Lung (tissue), 12 donors: ENCODE results near the gene CLGN. TPM values are rescaled to one million over a fixed set of nuclear protein-coding genes. Genes with fewer than 3 reads are reported as not detected.

Experiments used
- ATAC-seq: fragments of 200-7000 bp; cut with Tn5 transposase; one replicate; pipeline ENCODE4 v1.9.1; 2020; ENCODE audit warnings: moderate number of reproducible peaks; ENCODE audit not compliant: insufficient read depth, low FRiP score
- DNase-seq, 3 donors: peaks; one replicate each; pipeline ENCODE4 v3.0.0-alpha.2; 2013 to 2017
- H3K27ac ChIP-seq, 2 donors: one replicate each; pipeline ENCODE4 v1.5.1; 2013; ENCODE audit warnings: mild to moderate bottlenecking in 2 of 2, moderate library complexity in 2 of 2, control low read depth in 1 of 2, inconsistent platforms in 1 of 2, low read depth in 1 of 2, low read length in 1 of 2
- H3K27me3 ChIP-seq, 3 donors: one replicate each; pipeline ENCODE4 v1.5.1; 2013; ENCODE audit warnings: low read length in 2 of 3; ENCODE audit not compliant: control insufficient read depth in 3 of 3, insufficient read depth in 3 of 3
- H3K36me3 ChIP-seq, 4 donors: one replicate each; pipeline ENCODE4 v1.5.1; 2013; ENCODE audit warnings: low read length in 4 of 4, mild to moderate bottlenecking in 1 of 4, moderate library complexity in 1 of 4; ENCODE audit not compliant: control insufficient read depth in 4 of 4, insufficient read depth in 4 of 4
- H3K4me1 ChIP-seq, 5 donors: one replicate each; pipeline ENCODE4 v1.5.1; 2013; ENCODE audit warnings: low read length in 5 of 5, mild to moderate bottlenecking in 2 of 5, moderate library complexity in 1 of 5; ENCODE audit not compliant: control insufficient read depth in 5 of 5, insufficient read depth in 5 of 5
- H3K4me3 ChIP-seq: one replicate; pipeline ENCODE4 v1.5.1; 2013; ENCODE audit warnings: mild to moderate bottlenecking, control low read depth, moderate library complexity
- H3K9ac ChIP-seq, 2 donors: one replicate each; pipeline ENCODE4 v1.5.1; 2013; ENCODE audit warnings: low read length in 2 of 2, control low read depth in 1 of 2; ENCODE audit not compliant: insufficient read depth in 1 of 2
- H3K9me3 ChIP-seq, 4 donors: one replicate each; pipeline ENCODE4 v1.5.1; 2013; ENCODE audit warnings: low read length in 3 of 4, mild to moderate bottlenecking in 1 of 4, moderate library complexity in 1 of 4; ENCODE audit not compliant: control insufficient read depth in 4 of 4, insufficient read depth in 3 of 4
- CTCF ChIP-seq: IDR thresholded peaks from 2 replicates; pipeline ENCODE4 v1.5.1; 2012; ENCODE audit warnings: mild to moderate bottlenecking; ENCODE audit errors: control extremely low read depth, extremely low read depth
- WGBS, 2 donors: extraction: QIAGEN DNeasy Blood & Tissue Kit; methylation state at CpG; one replicate each; pipeline ENCODE4 v1.1.7; 2013; 5-methylcytosine and 5-hydroxymethylcytosine counted together
- polyA plus RNA-seq, 2 donors: library from polyadenylated mRNA; stranded (reverse); fragments of 200-250 nt; gene quantifications; one replicate each; pipeline ENCODE4 v1.2.1, GENCODE V29; 2013
- total RNA-seq, 2 donors: library from RNA; depleted of rRNA in 1 of 2; stranded (reverse); fragments of >200 nt in 1 of 2; gene quantifications; one replicate each; pipeline ENCODE4 v1.2.1, GENCODE V29; 2014 to 2021
- donor health status: control.
- donor health status: control.
- donor health status: Bipolar disorder and iron deficiency.
- donor health status: healthy.
- donor health status: DM: yes; HTN: yes; CAD: no.

Gene CLGN
- total and polyA plus RNA-seq, 4 donors, result 0.87 to 3.4 (median 2.1) TPM

GRCh38 chr4:140344621-140345020 is 82.8 kb downstream of the CLGN start:
- no peaks in the 10 kb centered on the region for H3K36me3 ChIP-seq
- no peak overlapping the region for H3K9ac ChIP-seq
- no peak for DNase-seq

GRCh38 chr4:140344101-140344500 is 83.3 kb downstream of the CLGN start:
- TF ChIP-seq CTCF, result no peak
- Histone ChIP-seq H3K4me3 (no peak overlapping the region), H3K9me3 (no peaks in the 10 kb centered on the region), H3K27ac (no peak overlapping the region), H3K9ac (peak overlapping the region in 1 of 2 donors; percentile 0), H3K36me3 (no peaks in the 10 kb centered on the region), H3K27me3 (no peaks in the 10 kb centered on the region), H3K4me1 (peaks cover 0 to 10% (median 6%) of the 10 kb centered on the region in 5 donors)
- WGBS, 2 donors, result 80 to 83% methylated on average over 3 of the region's 3 CpGs
- ATAC-seq, result peak; percentile 49
- peak in 1 of 3 donors; percentile 36 for DNase-seq

More at GRCh38 chr4:140344621-140345020, 82.8 kb downstream of the CLGN start:
- no peak overlapping the region for H3K27ac ChIP-seq
- no peaks in the 10 kb centered on the region for H3K9me3 ChIP-seq
- no peak for ATAC-seq
- no peaks in the 10 kb centered on the region for H3K27me3 ChIP-seq
- no peak overlapping the region for H3K4me3 ChIP-seq
- 92 to 95% methylated on average over 9 of the region's 9 CpGs for WGBS, 2 donors
- TF ChIP-seq CTCF, result no peak
- peaks cover 0 to 10% (median 6%) of the 10 kb centered on the region in 5 donors for H3K4me1 ChIP-seq

- peak; percentile 78 to 91 (median 80) for DNase-seq
- H3K9me3 ChIP-seq, result no peaks in the 10 kb centered on the region
- H3K27me3 ChIP-seq, result no peaks in the 10 kb centered on the region
- H3K4me3 ChIP-seq, result no peak overlapping the region
- peaks cover 0 to 10% (median 6%) of the 10 kb centered on the region in 5 donors for H3K4me1 ChIP-seq
- 5 to 8% methylated on average over 5 of the region's 5 CpGs for WGBS, 2 donors
- no peak for TF ChIP-seq CTCF
- no peak overlapping the region for H3K27ac ChIP-seq
- H3K36me3 ChIP-seq, result no peaks in the 10 kb centered on the region
- no peak overlapping the region for H3K9ac ChIP-seq
- peak; percentile 86 for ATAC-seq
Observed at GRCh38 chr4:140343303-140343702, 84.1 kb downstream of the CLGN start.

GRCh38 chr4:140342620-140343019 is 84.8 kb downstream of the CLGN start:
- ATAC-seq (no peak), DNase-seq (no peak)
- no peak overlapping the region for H3K4me3 ChIP-seq
- H3K27ac ChIP-seq, result no peak overlapping the region
- 78% methylated on average over 1 of the region's 1 CpG for WGBS, 2 donors
- no peaks in the 10 kb centered on the region for H3K27me3 ChIP-seq
- peaks cover 0 to 10% (median 6%) of the 10 kb centered on the region in 5 donors for H3K4me1 ChIP-seq
- TF ChIP-seq CTCF, result no peak
- no peak overlapping the region for H3K9ac ChIP-seq
- H3K9me3 ChIP-seq, result no peaks in the 10 kb centered on the region
- no peaks in the 10 kb centered on the region for H3K36me3 ChIP-seq
